ENCODE data around the gene FUZ.

The FUZ gene

GRCh38 chr19:49850487-49851342 lies 37.6 kb upstream of the FUZ start, which contains the start of gene PTOV1:
TSS of gene PTOV1 (plus strand) at chr19:49851159.
- peak; percentile 97 for DNase-seq (ENCODE audit: low spot score)

GRCh38 chr19:49850221-49850486 lies 37.1 kb upstream of the FUZ start:
- DNase-seq (ENCODE audit: low spot score), result no peak

- no peak for DNase-seq (ENCODE audit: low spot score)
These were observed 36.5 kb upstream of the FUZ start for GRCh38 chr19:49849433-49850220.

- DNase-seq (ENCODE audit: low spot score), result no peak
These were observed 35.8 kb upstream of the FUZ start for GRCh38 chr19:49848938-49849337.

GRCh38 chr19:49847731-49848696 lies 34.9 kb upstream of the FUZ start:
- DNase-seq (ENCODE audit: low spot score), result peak; percentile 76

- DNase-seq (ENCODE audit: low spot score), result no peak
These were observed 33.3 kb upstream of the FUZ start for GRCh38 chr19:49846408-49846807.

GRCh38 chr19:49845414-49845813 lies 32.3 kb upstream of the FUZ start:
- DNase-seq (ENCODE audit: low spot score), result no peak

GRCh38 chr19:49844138-49845095 lies 31.3 kb upstream of the FUZ start:
- no peak for DNase-seq (ENCODE audit: low spot score)

- no peak for DNase-seq (ENCODE audit: low spot score)
These were observed 30.2 kb upstream of the FUZ start for GRCh38 chr19:49843265-49843664.

- no peak for DNase-seq (ENCODE audit: low spot score)
These were observed 27.7 kb upstream of the FUZ start for GRCh38 chr19:49840736-49841249.

- DNase-seq (ENCODE audit: low spot score), result no peak
These were observed 27.2 kb upstream of the FUZ start for GRCh38 chr19:49840321-49840720.

GRCh38 chr19:49839713-49840112 lies 26.6 kb upstream of the FUZ start:
- no peak for DNase-seq (ENCODE audit: low spot score)

- DNase-seq (ENCODE audit: low spot score), result no peak
These were observed 25.9 kb upstream of the FUZ start for GRCh38 chr19:49838885-49839588.

GRCh38 chr19:49837425-49837824 lies 24.3 kb upstream of the FUZ start:
- no peak for DNase-seq (ENCODE audit: low spot score)

- DNase-seq (ENCODE audit: low spot score), result no peak
These were observed 23.9 kb upstream of the FUZ start for GRCh38 chr19:49837009-49837310.

- DNase-seq (ENCODE audit: low spot score), result no peak
These were observed 23.3 kb upstream of the FUZ start for GRCh38 chr19:49836176-49837008.

GRCh38 chr19:49835562-49835961 lies 22.5 kb upstream of the FUZ start:
- no peak for DNase-seq (ENCODE audit: low spot score)

GRCh38 chr19:49833599-49833998 lies 20.5 kb upstream of the FUZ start:
- DNase-seq (ENCODE audit: low spot score), result no peak

- no peak for DNase-seq (ENCODE audit: low spot score)
These were observed 19.5 kb upstream of the FUZ start for GRCh38 chr19:49832556-49832955.

GRCh38 chr19:49831592-49831991 lies 18.5 kb upstream of the FUZ start:
- DNase-seq (ENCODE audit: low spot score), result no peak
